HEK293 (cell line): ENCODE data around the gene C5orf34.

Source experiments
- BCL6B ChIP-seq: fragments of 450-650 bp; formaldehyde crosslinking; IDR thresholded peaks from 2 replicates; pipeline ENCODE4 v1.5.1; 2017; ENCODE audit warnings: missing biosample characterization, missing genetic modification characterization
- GLI4 ChIP-seq: fragments of 450-650 bp; formaldehyde crosslinking; IDR thresholded peaks from 2 replicates; pipeline ENCODE4 v1.5.1; 2016; ENCODE audit warnings: missing biosample characterization, missing genetic modification characterization
- INSM2 ChIP-seq: fragments of 450-650 bp; formaldehyde crosslinking; IDR thresholded peaks from 2 replicates; pipeline ENCODE4 v1.5.1; 2016; ENCODE audit warnings: missing biosample characterization, missing genetic modification characterization
- KLF17 ChIP-seq: fragments of 450-650 bp; formaldehyde crosslinking; IDR thresholded peaks from 2 replicates; pipeline ENCODE4 v1.5.1; 2016; ENCODE audit warnings: missing biosample characterization, missing genetic modification characterization
- ZBTB26 ChIP-seq: fragments of 450-650 bp; formaldehyde crosslinking; optimal IDR thresholded peaks from 2 replicates; pipeline ENCODE3; 2016; ENCODE audit warnings: missing biosample characterization, mild to moderate bottlenecking, missing genetic modification characterization
- ZBTB6 ChIP-seq: fragments of 450-650 bp; formaldehyde crosslinking; IDR thresholded peaks from 2 replicates; pipeline ENCODE4 v1.5.1; 2017; ENCODE audit warnings: missing biosample characterization, missing genetic modification characterization
- ZFP37 ChIP-seq: fragments of 450-650 bp; formaldehyde crosslinking; IDR thresholded peaks from 2 replicates; pipeline ENCODE4 v1.5.1; 2016; ENCODE audit warnings: missing biosample characterization, missing genetic modification characterization
- ZNF132 ChIP-seq: fragments of 450-650 bp; formaldehyde crosslinking; IDR thresholded peaks from 2 replicates; pipeline ENCODE4 v1.5.1; 2017; ENCODE audit warnings: missing biosample characterization, missing genetic modification characterization, borderline replicate concordance
- ZNF138 ChIP-seq: fragments of 450-650 bp; formaldehyde crosslinking; IDR thresholded peaks from 2 replicates; pipeline ENCODE4 v1.5.1; 2016; ENCODE audit warnings: missing biosample characterization, missing genetic modification characterization, borderline replicate concordance
- ZNF148 ChIP-seq: fragments of 450-650 bp; formaldehyde crosslinking; IDR thresholded peaks from 2 replicates; pipeline ENCODE4 v1.5.0; 2017; ENCODE audit warnings: missing biosample characterization, missing genetic modification characterization, borderline replicate concordance
- ZNF248 ChIP-seq: fragments of 450-650 bp; formaldehyde crosslinking; IDR thresholded peaks from 2 replicates; pipeline ENCODE4 v1.5.1; 2017; ENCODE audit warnings: missing biosample characterization, missing genetic modification characterization
- ZNF324 ChIP-seq: fragments of 450-650 bp; formaldehyde crosslinking; IDR thresholded peaks from 2 replicates; pipeline ENCODE4 v1.5.1; 2016; ENCODE audit warnings: missing biosample characterization, missing genetic modification characterization
- ZNF521 ChIP-seq: fragments of 450-650 bp; formaldehyde crosslinking; IDR thresholded peaks from 2 replicates; pipeline ENCODE4 v1.5.1; 2017; ENCODE audit warnings: missing biosample characterization, mild to moderate bottlenecking, missing genetic modification characterization
- ZNF561 ChIP-seq: fragments of 450-650 bp; IDR thresholded peaks from 2 replicates; pipeline ENCODE4 v1.5.1; 2018; ENCODE audit warnings: missing biosample characterization, missing genetic modification characterization, borderline replicate concordance
- ZNF677 ChIP-seq: fragments of 450-650 bp; IDR thresholded peaks from 2 replicates; pipeline ENCODE4 v1.5.0; 2018; ENCODE audit warnings: missing biosample characterization, mild to moderate bottlenecking, missing genetic modification characterization, moderate library complexity
- ZNF777 ChIP-seq: fragments of 450-650 bp; formaldehyde crosslinking; IDR thresholded peaks from 2 replicates; pipeline ENCODE4 v1.5.1; 2017; ENCODE audit warnings: missing biosample characterization, missing genetic modification characterization, borderline replicate concordance
- ZNF843 ChIP-seq: fragments of 450-650 bp; formaldehyde crosslinking; IDR thresholded peaks from 2 replicates; pipeline ENCODE4 v1.5.1; 2016; ENCODE audit warnings: missing biosample characterization, missing genetic modification characterization
- ZSCAN16 ChIP-seq: fragments of 450-650 bp; formaldehyde crosslinking; IDR thresholded peaks from 2 replicates; pipeline ENCODE4 v1.5.1; 2016; ENCODE audit warnings: missing biosample characterization, missing genetic modification characterization
- ZXDB ChIP-seq: fragments of 450-650 bp; formaldehyde crosslinking; IDR thresholded peaks from 2 replicates; pipeline ENCODE4 v1.5.1; 2016; ENCODE audit warnings: missing biosample characterization, missing genetic modification characterization
- TF ChIP-seq, protein P1 (sequence below): fragments of 450-650 bp; formaldehyde crosslinking; IDR thresholded peaks from 2 replicates; pipeline ENCODE4 v1.5.1; 2016; ENCODE audit warnings: missing biosample characterization, missing genetic modification characterization
- TF ChIP-seq, protein P2 (sequence below): fragments of 450-650 bp; formaldehyde crosslinking; IDR thresholded peaks from 2 replicates; pipeline ENCODE4 v1.5.1; 2016; ENCODE audit warnings: missing biosample characterization, missing genetic modification characterization

C5orf34 gene

DNA sequence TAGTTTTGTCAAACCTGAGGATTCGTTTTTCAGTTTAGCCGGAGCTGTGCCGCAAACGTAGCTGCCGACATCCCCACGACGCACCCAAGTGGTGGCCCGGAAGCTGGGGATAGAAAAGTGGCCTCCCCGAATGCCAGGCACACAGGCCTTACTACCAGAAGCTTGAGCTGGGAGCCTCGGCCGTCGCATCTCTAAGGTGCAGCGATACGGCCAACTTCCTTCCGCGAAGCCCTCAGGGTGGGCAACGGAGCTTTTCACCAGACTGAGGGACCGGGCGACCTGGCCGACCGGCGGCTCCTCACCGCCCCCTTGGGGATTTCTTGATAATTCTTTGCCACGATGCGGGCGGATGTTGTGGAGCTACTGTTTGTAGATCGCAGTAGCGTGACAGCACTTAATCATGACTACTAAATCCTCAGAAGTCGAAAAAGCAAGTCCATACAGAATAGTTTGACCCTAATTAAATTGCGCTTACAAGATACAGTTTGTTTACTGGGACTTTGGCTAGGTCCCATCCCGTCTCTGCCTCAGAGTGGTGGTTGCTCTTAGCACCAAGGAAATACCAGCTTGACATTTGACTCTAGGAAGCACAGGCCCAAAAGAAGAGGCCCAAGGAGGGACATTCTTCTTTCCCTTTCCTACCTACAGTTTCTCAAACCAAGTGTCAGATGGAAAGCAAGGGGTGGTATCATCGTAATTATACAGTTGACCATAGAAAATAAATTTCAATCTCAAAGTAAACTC, 30.7 kb downstream of the C5orf34 start (continued):
- TF ChIP-seq ZNF148 (no peak), ZNF843 (tag by site-specific recombination) (no peak), KLF17 (tag by site-specific recombination) (peak; percentile 41; the same call in 1 of the 2 replicates), BCL6B (tag by site-specific recombination) (no peak), ZBTB26 (tag by site-specific recombination) (no peak), ZNF324 (peak; percentile 62), ZFP37 (tag by site-specific recombination) (peak; percentile 61), ZNF777 (tag by site-specific recombination) (0 out of 2 replicates have a peak, but pooled peaks have one; percentile 36), ZNF138 (tag by site-specific recombination) (0 out of 2 replicates have a peak, but pooled peaks have one; percentile 7), GLI4 (tag by site-specific recombination) (peak; percentile 68; the same call in 1 of the 2 replicates), ZBTB6 (tag by site-specific recombination) (peak; percentile 47; the same call in 1 of the 2 replicates), ZNF132 (tag by site-specific recombination) (no peak), ZNF521 (tag by site-specific recombination) (no peak), ZSCAN16 (tag by site-specific recombination) (no peak), ZXDB (tag by site-specific recombination) (no peak; the same call in none of the 2 replicates), INSM2 (tag by site-specific recombination) (no peak), ZNF248 (tag by site-specific recombination) (no peak), ZNF677 (no peak), ZNF561 (tag by site-specific recombination) (peak; percentile 39; the same call in 1 of the 2 replicates)
- TF ChIP-seq, protein P1, sequence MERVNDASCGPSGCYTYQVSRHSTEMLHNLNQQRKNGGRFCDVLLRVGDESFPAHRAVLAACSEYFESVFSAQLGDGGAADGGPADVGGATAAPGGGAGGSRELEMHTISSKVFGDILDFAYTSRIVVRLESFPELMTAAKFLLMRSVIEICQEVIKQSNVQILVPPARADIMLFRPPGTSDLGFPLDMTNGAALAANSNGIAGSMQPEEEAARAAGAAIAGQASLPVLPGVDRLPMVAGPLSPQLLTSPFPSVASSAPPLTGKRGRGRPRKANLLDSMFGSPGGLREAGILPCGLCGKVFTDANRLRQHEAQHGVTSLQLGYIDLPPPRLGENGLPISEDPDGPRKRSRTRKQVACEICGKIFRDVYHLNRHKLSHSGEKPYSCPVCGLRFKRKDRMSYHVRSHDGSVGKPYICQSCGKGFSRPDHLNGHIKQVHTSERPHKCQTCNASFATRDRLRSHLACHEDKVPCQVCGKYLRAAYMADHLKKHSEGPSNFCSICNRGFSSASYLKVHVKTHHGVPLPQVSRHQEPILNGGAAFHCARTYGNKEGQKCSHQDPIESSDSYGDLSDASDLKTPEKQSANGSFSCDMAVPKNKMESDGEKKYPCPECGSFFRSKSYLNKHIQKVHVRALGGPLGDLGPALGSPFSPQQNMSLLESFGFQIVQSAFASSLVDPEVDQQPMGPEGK (tag by site-specific recombination): peak; percentile 39; the same call in 1 of the 2 replicates
- TF ChIP-seq, protein P2, sequence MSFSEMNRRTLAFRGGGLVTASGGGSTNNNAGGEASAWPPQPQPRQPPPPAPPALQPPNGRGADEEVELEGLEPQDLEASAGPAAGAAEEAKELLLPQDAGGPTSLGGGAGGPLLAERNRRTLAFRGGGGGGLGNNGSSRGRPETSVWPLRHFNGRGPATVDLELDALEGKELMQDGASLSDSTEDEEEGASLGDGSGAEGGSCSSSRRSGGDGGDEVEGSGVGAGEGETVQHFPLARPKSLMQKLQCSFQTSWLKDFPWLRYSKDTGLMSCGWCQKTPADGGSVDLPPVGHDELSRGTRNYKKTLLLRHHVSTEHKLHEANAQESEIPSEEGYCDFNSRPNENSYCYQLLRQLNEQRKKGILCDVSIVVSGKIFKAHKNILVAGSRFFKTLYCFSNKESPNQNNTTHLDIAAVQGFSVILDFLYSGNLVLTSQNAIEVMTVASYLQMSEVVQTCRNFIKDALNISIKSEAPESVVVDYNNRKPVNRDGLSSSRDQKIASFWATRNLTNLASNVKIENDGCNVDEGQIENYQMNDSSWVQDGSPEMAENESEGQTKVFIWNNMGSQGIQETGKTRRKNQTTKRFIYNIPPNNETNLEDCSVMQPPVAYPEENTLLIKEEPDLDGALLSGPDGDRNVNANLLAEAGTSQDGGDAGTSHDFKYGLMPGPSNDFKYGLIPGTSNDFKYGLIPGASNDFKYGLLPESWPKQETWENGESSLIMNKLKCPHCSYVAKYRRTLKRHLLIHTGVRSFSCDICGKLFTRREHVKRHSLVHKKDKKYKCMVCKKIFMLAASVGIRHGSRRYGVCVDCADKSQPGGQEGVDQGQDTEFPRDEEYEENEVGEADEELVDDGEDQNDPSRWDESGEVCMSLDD: peak; percentile 83
